ENCODE measurements around the gene TPP1.

TPP1 gene

DNA sequence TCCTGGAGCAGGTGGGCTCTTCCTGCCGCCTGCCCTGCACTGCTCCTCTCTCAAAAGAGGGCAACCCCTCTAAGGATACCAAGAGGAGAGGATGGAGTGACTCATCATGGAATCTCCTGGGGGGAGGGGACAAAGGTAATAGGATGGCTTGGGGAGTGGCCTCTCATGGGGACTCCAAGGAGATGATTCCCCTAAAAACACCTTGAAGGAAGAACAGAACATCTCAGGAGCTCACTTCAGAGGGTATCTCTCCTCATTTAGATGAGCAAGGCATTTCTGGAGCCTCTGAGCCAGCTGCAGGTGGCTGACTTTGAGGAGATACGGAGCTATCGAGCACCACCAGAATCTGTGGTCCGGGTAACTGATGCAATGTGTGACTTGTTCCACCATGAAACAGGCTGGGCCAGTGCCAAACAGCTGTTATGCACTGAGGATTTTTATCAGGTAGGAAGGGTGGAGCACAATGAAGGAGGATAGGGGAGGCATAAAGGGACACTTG, 56.1 kb downstream of the TPP1 start:
- ATAC-seq: no peak
- TF ChIP-seq TOX (CRISPR knock-in tag; IDR thresholded peaks at IDR 0.05; ENCODE audit: borderline replicate concordance) (no peak), OSR1 (CRISPR knock-in tag; IDR thresholded peaks at IDR 0.05) (no peak), CSRNP3 (CRISPR knock-in tag; IDR thresholded peaks at IDR 0.05) (no peak), ZFP30 (CRISPR knock-in tag; IDR thresholded peaks at IDR 0.05) (no peak), ARNTL (CRISPR knock-in tag; IDR thresholded peaks at IDR 0.05; ENCODE audit: borderline replicate concordance, low read depth) (no peak), ESRRG (CRISPR knock-in tag; IDR thresholded peaks at IDR 0.05) (no peak), ZNF70 (CRISPR knock-in tag; IDR thresholded peaks at IDR 0.05) (no peak), ZFP3 (CRISPR knock-in tag; IDR thresholded peaks at IDR 0.05) (no peak), RARB (CRISPR knock-in tag; IDR thresholded peaks at IDR 0.05) (no peak), BACH2 (CRISPR knock-in tag; IDR thresholded peaks at IDR 0.05; ENCODE audit: borderline replicate concordance) (no peak), ZNF8 (CRISPR knock-in tag; IDR thresholded peaks at IDR 0.05) (no peak), ISL1 (CRISPR knock-in tag; IDR thresholded peaks at IDR 0.05) (no peak)
